ENCODE data around the gene TRAM2. TPM values are rescaled to one million over a fixed set of nuclear protein-coding genes. Genes with fewer than 3 reads are reported as not detected.

Gene TRAM2
- total RNA-seq, 1 experiment from 2014 or later, result 9.9 TPM

GRCh38 chr6:52498538-52499017 is 78.3 kb downstream of the TRAM2 start:
- peaks cover 21% of the 10 kb centered on the region for H3K36me3 Mint-ChIP-seq (ENCODE audit: insufficient read depth, unreplicated experiment)
- H3K27me3 Mint-ChIP-seq (ENCODE audit: insufficient read depth, unreplicated experiment), result no peaks in the 10 kb centered on the region
- no peaks in the 10 kb centered on the region for H3K9me3 Mint-ChIP-seq (ENCODE audit: unreplicated experiment)
- POLR2A ChIA-PET, result interaction anchor here (0.6 to 1.4 kb wide), 3 partner anchors 79 to 549 kb away, joined by 3 read pairs; no protein-coding TSS in a partner anchor
- intact Hi-C loops (cut with micrococcal nuclease), result no loop called here
- no peak overlapping the region for H3K27ac Mint-ChIP-seq (ENCODE audit: low read depth, unreplicated experiment)
- BruUV-seq (replicated peaks), result no TSS peak
- no peak for TF ChIP-seq CTCF (IDR thresholded peaks at IDR 0.05; ENCODE audit: unreplicated experiment)
- DNase-seq (ENCODE audit: unreplicated experiment), result no peak
- H3K4me1 Mint-ChIP-seq (ENCODE audit: insufficient read depth, unreplicated experiment), result peaks cover 13% of the 10 kb centered on the region
- H3K4me3 Mint-ChIP-seq (ENCODE audit: unreplicated experiment), result no peak overlapping the region
- CTCF ChIA-PET, result interaction anchor here (0.8 to 1.9 kb wide), 2 partner anchors 76 to 82 kb away, joined by 4 to 12 read pairs; no protein-coding TSS in a partner anchor

GRCh38 chr6:52497652-52498408 is 79.0 kb downstream of the TRAM2 start:
- ChIA-PET POLR2A (no interaction called here), CTCF (interaction anchor here (0.6 to 1.9 kb wide), 2 partner anchors 38 to 81 kb away, joined by 3 to 12 read pairs; no protein-coding TSS in a partner anchor)
- intact Hi-C loops (cut with micrococcal nuclease), result no loop called here
- DNase-seq (ENCODE audit: unreplicated experiment), result no peak
- Mint-ChIP-seq H3K4me1 (ENCODE audit: insufficient read depth, unreplicated experiment) (peaks cover 5% of the 10 kb centered on the region), H3K4me3 (ENCODE audit: unreplicated experiment) (no peak overlapping the region), H3K9me3 (ENCODE audit: unreplicated experiment) (no peaks in the 10 kb centered on the region), H3K36me3 (ENCODE audit: insufficient read depth, unreplicated experiment) (peaks cover 14% of the 10 kb centered on the region), H3K27ac (ENCODE audit: low read depth, unreplicated experiment) (no peak overlapping the region), H3K27me3 (ENCODE audit: insufficient read depth, unreplicated experiment) (no peaks in the 10 kb centered on the region)
- no TSS peak for BruUV-seq (replicated peaks)
- TF ChIP-seq CTCF (IDR thresholded peaks at IDR 0.05; ENCODE audit: unreplicated experiment), result no peak

GRCh38 chr6:52496631-52497030 is 80.2 kb downstream of the TRAM2 start:
- intact Hi-C loops (cut with micrococcal nuclease), result no loop called here
- CTCF ChIA-PET, result interaction anchor here (1.2 kb wide), 1 partner anchor 156 kb away, joined by 4 read pairs; no protein-coding TSS in a partner anchor
- Mint-ChIP-seq H3K27me3 (ENCODE audit: insufficient read depth, unreplicated experiment) (no peaks in the 10 kb centered on the region), H3K27ac (ENCODE audit: low read depth, unreplicated experiment) (no peak overlapping the region), H3K9me3 (ENCODE audit: unreplicated experiment) (no peaks in the 10 kb centered on the region), H3K4me3 (ENCODE audit: unreplicated experiment) (no peak overlapping the region), H3K36me3 (ENCODE audit: insufficient read depth, unreplicated experiment) (peaks cover 26% of the 10 kb centered on the region), H3K4me1 (ENCODE audit: insufficient read depth, unreplicated experiment) (no peaks in the 10 kb centered on the region)
- TF ChIP-seq CTCF (IDR thresholded peaks at IDR 0.05; ENCODE audit: unreplicated experiment), result no peak
- POLR2A ChIA-PET, result no interaction called here
- DNase-seq (ENCODE audit: unreplicated experiment), result no peak
- BruUV-seq (replicated peaks), result no TSS peak

- CTCF ChIA-PET, result interaction anchor here (0.6 to 1.2 kb wide), 4 partner anchors 11 to 156 kb away, joined by 3 to 5 read pairs (median 4); no protein-coding TSS in a partner anchor
- peaks cover 31% of the 10 kb centered on the region for H3K36me3 Mint-ChIP-seq (ENCODE audit: insufficient read depth, unreplicated experiment)
- H3K4me3 Mint-ChIP-seq (ENCODE audit: unreplicated experiment), result no peak overlapping the region
- H3K4me1 Mint-ChIP-seq (ENCODE audit: insufficient read depth, unreplicated experiment), result no peaks in the 10 kb centered on the region
- POLR2A ChIA-PET, result no interaction called here
- H3K9me3 Mint-ChIP-seq (ENCODE audit: unreplicated experiment), result no peaks in the 10 kb centered on the region
- intact Hi-C loops (cut with micrococcal nuclease), result no loop called here
- no peaks in the 10 kb centered on the region for H3K27me3 Mint-ChIP-seq (ENCODE audit: insufficient read depth, unreplicated experiment)
- no peak for DNase-seq (ENCODE audit: unreplicated experiment)
- TF ChIP-seq CTCF (IDR thresholded peaks at IDR 0.05; ENCODE audit: unreplicated experiment), result no peak
- no TSS peak for BruUV-seq (replicated peaks)
- no peak overlapping the region for H3K27ac Mint-ChIP-seq (ENCODE audit: low read depth, unreplicated experiment)
These were observed 80.9 kb downstream of the TRAM2 start for GRCh38 chr6:52495922-52496321.
